ENCODE results near the gene RACK1.
"Not testable (repeated sequence)": the region's sequence is repeated elsewhere in the genome, so short reads cannot be mapped to it uniquely, and the experiment has no call there.

RACK1 gene

DNA sequence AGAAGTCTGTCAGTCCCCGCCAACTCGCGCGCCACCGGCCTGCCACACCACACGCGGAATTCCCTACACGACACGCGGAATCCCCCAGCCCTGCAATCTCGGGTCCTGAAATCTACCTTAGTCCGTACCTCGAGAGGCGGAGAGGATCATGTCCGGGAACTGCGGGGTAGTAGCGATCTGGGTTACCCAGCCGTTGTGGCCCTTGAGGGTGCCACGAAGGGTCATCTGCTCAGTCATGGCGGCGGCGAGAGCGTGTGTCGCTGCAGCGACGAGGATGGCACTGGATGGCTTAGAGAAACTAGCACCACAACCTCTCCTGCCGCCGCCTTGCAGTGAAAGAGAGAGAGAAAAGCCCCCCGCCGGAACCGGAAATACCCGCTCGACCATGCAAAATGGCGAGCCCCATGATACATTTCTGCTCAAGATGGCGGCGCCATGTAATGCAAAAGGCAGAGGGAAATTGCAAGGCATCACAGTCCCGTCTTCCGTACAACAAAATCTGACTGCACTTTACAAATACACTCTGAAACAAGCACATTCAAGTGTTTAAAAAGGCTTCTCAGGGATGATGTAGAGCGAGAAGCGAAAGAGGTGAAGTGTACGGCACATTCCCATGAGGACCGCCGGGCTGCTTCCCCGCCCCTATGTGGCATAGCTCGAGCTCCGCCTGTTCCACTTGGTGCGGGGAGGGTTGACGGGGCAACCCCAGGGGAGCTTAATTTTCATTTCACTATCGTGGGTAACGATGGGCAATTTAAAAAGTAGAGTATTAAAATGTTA is at the start of gene RACK1:
TSS of gene RACK1 (minus strand) at position 343 of the 780 bp plus-strand sequence. CDS start at position 237, 106 bp downstream.
- no peak for DNase-seq

DNA sequence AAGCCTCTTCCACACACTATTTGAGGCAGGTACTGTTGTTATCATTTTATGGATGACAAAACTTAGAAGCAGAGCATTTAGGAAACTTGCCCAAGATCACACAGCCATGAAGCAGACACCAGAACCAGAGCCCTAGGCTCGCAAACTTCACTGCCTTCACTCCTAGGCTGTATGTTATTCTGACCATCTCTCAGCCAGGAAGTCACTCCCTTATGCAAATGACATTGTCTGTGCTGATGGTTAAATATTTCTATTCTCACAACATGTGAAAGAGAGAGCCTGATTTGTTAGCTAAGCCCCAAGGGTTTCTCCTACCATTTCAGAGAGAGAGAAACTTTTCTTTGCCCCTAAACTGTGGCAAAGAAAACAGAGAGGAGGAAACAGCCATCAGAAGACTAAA is 43.6 kb upstream of the RACK1 start:
- not testable (repeated sequence) for DNase-seq

DNA sequence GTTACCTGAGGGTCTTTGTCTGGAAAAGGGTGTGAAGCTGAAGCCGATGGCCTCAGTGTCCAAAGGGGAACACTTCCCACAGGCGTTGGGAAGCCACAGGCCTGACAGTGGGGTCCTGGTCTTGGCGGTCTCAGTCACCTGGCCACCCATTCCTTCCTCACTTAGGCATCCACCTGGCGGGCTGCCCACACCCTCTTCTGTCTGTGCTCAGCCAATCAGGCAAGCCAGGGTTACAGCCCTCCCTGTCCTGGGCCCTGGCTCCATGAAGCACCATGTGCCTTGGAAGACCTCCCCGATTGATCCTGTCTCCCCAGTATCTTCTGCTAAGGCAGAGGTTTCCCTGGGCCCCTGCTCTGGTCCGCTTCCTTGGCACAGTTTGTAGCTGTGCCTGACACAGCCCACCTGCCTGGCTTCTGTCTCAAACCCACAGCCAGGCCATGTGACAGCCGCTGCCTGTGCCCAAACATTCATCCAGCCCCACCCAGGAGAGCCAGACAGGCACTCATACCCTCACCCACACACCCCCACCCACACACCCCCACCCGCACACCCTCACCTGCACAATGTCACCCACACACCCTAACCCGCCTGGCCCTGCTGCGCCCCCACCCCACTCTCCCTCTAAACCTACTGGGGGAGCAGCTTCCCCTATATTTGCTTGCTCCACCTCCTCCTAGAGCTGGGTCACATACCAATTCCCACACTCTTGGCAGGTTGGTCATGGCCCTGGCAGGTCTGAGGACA is 42.4 kb upstream of the RACK1 start:
- not testable (repeated sequence) for DNase-seq

DNA sequence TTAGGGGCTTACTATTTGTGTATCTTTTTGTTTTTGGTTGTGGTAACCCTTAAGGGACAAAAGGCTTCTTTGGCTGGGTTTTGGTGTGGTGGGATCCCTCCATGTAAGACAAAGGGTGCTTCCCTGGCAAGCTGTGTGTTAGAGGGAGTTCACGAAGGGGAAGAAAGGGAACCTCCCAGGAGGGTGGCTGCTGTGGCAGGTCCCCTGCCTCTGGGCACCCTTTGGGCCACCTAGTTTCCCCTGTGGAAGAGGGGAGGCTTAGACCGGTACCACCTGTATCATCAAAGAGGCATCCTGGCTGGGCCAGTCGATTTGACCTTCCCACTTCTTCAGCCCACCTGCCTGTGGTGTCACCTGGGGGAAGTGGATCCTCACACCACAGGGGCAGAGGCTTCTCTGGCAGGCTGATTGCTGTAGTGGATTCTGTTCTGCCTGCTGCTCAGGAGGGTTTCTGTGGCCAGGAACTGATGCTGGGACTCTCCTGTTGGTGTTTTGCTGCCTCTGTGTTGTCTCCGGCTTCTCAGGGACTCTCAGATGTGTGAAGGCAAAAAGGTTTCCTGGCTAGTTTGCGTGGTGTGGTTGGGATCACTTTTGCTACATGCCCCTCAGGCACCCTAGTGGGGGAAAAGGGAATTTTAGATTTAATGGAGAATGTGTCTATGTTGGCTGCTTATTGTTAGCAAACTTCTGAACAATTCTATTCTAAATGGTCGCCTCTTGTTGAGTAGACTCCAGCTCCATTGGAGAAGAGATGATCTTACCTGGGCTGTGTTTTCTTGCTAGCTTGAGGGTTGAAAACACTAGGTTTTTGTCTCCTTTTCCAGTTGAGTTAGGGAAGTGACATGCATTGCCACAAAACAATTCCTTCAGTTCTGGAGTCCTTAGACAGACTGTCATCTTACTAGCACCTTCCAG is 40.4 kb upstream of the RACK1 start:
- DNase-seq: not testable (repeated sequence)

DNA sequence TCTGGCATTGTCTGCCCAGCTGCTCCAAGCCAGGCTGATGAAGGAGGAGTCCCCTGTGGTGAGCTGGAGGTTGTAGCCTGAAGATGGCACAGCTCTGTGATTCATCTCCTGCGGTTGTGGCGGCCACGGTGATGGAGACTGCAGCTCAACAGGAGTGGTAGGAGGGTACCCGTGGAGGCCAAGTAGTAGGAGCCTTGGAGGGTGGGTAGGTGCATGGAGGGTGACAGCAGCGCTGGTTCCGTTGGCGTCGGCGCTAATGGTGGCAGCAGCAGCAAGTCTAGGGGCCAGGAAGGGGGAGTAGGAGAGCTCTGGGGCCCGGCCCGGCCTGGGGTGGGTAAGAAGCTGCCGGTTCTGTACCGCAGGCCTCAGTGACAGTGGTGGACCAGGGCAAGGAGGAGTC is 39.6 kb upstream of the RACK1 start:
- DNase-seq: no peak

DNA sequence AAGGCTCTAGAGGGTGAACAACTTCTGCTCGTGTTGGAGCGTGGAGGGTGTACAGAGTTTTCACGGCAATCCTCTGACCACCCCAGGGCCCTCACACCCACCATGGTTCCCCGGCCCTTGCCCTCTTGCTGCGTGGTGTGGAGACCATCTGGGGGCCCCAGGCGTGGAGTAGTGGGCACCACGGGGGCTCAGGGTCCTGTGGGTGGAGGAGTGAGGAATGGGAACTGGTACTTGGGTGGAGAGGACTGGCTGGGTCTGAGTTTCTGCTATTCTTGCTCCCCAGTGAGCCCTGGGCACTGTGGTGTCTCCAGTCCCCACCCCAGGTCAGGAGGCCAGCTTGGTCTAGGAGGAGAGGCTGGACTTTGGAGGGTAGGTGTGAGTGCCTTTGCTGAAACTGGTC is 39.2 kb upstream of the RACK1 start:
- no peak for DNase-seq

DNA sequence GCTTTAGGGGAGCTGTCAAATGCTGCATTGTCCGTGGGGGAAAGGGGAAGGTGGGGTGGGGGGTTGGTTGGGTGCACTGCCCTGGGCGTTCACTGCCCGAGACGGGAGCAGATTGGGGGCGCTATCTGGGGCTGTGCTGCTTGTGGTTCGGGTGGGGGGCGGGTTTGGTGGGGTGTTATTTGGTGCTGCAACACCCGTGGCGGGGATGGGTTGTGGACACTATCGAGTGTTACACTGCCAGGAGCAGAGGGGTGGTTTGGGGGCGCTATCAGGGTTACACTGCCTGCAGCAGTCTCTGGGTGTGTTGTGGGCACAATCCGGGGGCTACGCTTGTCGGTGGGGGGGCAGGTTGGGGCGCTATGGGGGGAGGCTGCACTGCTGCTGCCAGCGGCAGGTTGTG is 38.7 kb upstream of the RACK1 start:
- not testable (repeated sequence) for DNase-seq

DNA sequence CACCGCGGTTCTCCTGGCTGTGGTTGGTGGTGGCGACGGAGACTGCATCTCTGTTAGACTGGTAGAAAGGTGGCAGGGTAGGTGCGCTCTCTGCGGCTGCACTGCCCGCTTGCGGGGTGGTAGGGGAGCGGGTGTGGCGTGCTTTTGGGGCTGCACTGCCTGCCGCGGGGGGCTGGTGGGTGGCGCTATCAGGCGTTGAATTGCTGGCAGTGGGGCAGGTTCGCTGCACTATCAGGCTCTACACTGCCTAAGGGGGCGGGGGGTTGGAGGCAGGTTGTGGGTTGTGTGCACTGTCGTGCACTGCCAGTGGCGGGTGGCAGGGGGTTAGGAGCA is 38.2 kb upstream of the RACK1 start:
- no peak for DNase-seq

DNA sequence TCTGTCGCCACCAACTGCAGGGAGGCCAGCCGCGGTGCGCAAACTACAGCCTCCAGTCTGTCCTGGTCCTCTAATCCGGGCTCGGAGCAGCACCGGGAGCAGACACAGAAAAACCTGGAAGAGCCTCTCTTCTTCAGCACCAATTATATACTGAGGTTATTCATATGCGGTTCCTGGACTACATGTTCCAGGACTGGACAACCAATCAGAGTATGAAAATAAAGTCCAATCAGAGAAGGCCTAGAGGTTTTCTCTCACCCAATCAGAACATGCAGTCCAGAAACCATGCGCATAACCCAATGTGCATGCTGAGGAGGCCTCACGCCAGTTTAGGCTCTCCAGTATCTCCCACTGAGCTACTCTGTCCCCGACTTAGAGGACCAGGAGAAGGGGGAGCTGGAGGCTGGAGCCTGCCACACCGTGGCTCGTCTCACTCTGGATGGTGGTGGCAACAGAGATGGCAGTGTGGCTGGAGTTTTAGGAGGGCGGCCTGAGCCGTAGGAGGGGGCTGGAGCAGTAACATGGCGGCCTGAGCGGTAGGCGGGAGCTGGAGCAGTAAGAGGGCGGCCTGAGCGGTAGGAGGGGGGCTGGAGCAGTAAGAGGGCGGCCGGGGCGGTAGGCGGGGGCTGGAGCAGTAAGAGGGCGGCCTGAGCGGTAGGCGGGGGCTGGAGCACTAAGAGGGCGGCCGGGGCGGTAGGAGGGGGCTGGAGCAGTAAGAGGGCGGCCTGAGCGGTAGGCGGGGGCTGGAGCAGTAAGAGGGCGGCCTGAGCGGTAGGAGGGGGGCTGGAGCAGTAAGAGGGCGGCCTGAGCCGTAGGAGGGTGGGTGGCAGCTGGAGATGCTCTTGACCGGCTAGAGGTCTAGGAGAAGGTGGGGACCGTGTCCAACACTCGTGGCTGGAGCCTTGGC is 37.6 kb upstream of the RACK1 start:
- no peak for DNase-seq

DNA sequence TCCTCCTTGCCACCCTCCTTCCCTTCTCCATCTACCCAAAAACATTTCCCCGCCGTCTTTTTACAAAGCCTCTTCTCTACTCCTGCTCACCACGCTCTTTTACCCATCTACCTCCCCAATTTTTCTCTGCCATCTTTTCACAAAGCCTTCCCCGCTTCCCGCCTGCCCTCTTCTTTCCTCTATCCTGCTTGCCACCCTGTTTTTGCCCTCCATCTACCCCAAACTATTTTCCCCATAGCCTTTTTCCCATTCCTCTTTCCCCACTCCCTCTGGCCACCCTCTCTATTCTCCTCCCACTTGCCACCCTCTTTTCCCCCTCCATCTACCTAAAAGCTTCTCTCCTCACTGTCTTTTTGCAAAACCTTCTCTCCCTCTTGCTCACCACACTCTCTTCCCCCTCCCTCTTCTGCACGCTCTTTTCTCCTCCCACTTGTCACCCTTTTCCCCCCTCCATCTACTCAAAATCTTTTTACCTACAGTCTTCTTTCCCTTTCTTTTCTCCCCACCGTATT is 36.6 kb upstream of the RACK1 start:
- DNase-seq: no peak

DNA sequence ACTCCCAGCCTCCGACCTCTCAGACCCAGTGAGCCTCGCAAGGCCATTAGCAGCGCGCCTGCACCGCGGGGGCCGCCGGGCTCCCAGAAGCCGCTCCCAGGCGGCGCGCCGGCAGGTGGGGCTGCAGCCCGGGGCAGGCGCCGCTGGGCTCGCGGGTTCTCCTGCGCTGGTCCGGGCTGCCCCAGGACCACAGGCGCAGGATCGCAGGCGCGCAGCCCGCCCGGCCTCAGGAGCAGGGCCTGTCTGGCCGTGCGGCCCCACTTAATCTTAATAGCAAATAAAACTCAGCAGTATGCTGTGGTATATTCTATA is 29.7 kb upstream of the RACK1 start:
- DNase-seq: not testable (repeated sequence)

DNA sequence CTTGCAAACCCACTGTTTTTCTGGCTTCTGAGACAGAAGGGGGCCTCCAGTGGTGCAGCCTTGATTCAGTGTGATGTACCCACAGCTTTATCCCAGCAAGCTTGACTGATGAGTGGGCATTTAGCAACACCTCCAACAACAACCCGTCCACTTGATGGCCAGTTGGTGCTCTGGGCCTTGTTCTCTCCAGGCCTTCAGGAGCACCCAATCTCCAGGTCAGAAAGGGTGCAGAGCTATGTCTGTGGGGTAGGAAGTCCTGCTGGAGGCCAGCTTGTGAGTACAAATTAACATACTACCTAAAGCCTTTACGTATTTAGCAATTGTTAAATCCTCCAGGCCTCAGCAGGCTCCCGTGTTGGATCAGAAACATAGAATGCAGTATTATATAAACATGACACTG is 27.4 kb upstream of the RACK1 start:
- DNase-seq: no peak

DNA sequence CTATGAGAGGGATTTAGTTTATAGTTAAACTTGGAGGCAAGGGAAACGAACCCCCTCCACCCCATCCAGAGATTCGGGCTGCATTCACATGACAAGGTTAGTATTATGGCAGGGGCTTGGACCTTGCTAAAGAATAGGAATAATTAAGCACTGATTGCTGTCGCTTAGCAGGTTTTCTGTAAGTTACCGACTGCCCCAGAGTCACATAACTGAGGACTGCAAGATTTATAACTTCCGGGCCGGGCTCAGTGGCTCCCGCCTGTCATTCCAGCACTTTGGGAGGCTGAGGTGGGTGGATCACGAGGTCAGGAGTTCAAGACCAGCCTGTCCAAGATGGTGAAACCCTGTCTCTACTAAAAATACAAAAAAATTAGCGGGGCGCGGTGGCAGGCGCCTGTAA is 24.2 kb upstream of the RACK1 start:
- DNase-seq: not testable (repeated sequence)

DNA sequence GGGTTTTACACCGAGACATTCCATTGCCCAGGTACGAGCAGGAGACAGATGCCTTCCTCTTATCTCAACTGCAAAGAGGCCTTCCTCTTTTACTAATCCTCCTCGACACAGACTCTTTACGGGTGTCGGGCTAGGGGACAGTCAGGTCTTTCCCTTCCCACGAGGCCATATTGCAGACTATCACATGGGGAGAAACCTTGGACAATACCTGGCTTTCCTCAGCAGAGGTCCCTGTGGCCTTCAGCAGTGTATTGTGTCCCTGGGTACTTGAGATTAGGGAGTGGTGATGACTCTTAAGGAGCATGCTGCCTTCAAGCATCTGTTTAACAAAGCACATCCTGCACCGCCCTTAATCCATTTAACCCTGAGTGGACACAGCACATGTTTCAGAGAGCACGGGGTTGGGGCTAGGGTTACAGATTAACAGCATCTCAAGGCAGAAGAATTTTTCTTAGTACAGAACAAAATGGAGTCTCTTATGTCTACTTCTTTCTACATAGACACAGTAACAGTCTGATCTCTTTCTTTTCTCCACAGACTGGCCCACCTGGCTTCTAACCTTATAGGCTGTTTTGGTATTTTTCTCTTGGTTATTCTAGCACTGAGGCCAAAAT is 23.7 kb upstream of the RACK1 start:
- DNase-seq: not testable (repeated sequence)

DNA sequence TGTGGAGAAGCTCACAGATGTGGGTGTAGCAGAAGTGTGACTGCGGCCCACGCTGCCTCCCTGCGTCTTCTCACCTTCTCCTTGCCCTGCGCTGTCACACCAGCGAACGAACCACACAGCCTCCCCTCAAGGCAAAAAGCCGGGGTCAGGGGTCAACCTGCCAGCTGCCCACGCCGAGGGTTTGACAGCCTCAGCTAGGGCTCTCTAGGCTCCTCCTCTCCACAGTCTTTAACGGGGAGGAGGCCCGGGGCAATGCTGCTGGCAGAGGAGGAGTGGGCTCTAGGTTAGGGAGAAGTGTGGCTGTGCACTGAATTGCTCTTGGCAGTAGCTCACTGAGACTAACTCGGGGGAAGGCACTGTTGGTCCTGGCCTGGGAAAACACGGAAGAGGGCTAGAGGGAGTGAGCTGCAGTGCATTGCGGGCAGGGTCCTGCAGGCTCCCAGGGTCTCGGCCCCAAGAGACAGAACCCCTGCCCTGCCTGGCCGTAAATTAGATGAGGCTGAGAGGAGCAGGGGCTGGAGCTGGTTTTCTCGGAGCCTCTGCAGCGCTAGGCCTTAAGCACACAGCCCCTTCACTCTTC is 21.5 kb upstream of the RACK1 start:
- no peak for DNase-seq

DNA sequence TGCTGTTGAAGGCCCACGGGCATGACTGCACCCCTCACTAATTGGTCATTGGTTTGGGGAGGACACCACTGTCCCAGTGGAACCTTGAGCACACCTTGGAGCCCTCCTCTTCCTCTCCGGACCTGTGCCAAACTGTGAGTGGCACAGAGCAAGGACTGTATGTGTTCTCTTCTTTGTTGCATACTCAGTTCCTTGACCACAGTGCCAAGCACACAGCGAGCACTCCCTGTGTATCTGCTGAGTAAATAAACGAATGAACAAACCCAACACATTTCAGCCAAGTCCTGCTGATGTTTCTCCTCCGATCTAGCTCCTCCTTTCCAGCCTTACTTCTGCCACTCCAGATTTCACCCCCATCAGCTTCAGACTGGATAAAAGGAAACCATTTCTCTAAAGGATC is 19.9 kb upstream of the RACK1 start:
- DNase-seq: no peak

DNA sequence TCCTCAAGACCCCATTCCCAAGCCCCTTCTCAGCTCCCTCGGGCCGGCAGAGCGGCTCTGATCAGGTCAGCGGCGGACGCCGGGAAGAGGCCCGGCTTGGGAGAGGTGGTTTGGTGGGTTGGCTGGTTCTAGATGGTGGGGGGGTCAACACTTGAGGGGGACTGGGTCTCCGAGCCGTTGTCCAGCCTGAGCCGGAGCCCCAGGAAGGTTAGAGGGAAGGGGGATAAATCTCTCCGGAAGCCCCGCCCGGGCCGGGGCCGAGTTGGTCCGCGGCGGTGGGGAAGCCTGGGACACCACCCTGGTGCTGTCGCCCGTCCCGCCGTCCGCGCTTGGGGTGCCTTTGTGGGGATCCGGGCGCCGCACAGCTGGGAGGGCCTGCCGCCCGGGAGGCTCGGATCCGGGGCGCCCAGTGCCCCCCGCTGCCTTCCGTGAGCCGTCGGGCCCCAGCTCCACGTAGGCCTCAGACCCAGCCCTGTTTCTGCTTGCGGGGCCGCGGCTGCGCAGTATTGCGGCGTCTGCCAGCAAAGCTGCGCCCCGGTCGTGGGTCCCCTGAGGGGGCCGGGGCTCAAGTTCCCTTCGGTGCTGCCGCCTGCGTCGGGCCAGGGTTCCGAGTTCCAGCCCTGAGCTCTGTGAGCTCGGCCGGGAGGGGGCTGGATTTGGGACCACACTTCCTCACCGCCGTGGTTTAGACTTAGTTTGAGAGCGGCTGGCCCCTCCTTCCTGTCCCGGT is 17.8 kb upstream of the RACK1 start:
- no peak for DNase-seq

DNA sequence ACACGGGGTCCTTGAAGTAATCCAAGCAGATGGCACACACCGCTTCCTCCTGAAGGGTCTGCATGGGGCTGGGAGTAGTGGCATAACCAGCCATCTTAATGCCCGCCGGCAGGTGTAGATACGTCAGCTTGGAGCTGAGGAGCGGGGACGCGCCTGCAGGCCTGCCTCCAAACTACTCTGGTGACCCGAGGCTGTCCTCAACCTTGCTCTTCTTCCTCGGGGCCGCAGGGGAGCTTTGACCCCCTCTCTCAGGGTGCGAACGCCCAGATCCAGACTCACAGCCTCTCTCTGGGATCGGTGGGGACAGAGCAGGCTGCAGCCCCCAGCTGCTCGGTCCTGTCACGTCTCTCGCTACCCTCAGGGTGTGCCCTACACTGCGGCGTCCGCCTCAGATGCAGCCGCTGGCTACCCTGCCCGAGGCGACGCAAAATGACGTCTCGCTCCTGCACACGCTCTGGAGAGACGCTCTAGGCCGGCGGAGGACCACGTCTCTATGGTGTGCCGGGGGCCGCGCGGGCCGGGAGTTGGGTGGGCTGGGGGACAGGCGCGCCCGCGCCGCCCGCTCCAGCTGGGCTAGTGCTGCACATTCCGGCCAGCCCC is 17.1 kb upstream of the RACK1 start, which contains the start of gene TRIM52:
TSS of gene TRIM52 (minus strand) at position 424 of the 600 bp plus-strand sequence. CDS start at position 94, 330 bp downstream.
- DNase-seq: no peak

DNA sequence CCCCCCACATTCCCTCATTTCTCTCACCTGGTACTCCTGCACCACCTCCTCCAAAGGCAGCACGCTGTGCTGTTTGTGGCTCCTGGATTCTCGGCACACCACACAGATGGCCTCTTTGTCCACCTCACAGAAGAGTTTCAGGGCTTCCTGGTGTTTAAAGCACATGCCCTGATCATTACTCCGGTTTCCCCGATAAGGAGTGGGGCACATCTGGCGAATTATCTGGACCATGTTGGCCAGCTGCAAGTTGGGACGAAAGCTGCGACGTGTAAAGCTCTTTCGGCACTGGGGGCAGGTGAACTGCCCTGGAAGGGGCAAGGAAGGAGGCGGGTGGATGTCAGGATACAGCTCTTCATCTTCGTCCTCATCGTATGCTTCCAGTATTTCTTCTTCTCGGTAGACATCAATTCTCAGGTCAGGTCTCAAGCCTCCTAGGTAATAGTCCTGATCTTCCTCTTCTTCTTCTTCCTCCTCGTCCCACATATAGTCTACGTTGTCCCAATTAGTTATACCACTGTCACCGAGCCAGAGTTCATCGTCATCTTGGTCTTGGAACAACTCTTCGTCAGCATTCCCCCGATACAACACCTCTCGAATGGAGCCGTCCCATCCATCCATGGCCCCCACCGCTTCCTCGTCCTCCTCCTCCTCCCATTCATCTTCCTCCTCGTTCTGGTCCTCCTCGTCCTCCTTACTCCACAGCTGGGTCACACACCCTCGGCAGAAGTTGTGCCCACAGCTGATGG is 16.4 kb upstream of the RACK1 start:
- DNase-seq: no peak

Measured in NCI-H82 (cell line).